Suppressor macrophage treated with lipopolysaccharide for 4 hours (primary cell): Measurements from ENCODE around the gene SLC38A8.

Source experiments
- DNase-seq: peaks from one replicate; pipeline ENCODE4 v3.0.0-alpha.2; 2020

Gene SLC38A8

GRCh38 chr16:84027625-84028024, 15.0 kb downstream of the SLC38A8 start:
- DNase-seq, result no peak

- DNase-seq, result no peak
Observed at GRCh38 chr16:84026606-84027005, 16.0 kb downstream of the SLC38A8 start.

GRCh38 chr16:84024854-84025253, 17.7 kb downstream of the SLC38A8 start:
- no peak for DNase-seq

- DNase-seq, result no peak
Observed at GRCh38 chr16:84022644-84023043, 20.0 kb downstream of the SLC38A8 start.

- no peak for DNase-seq
Observed at GRCh38 chr16:84021488-84021887, 21.1 kb downstream of the SLC38A8 start.

- DNase-seq, result no peak
Observed at GRCh38 chr16:84020353-84020752, 22.2 kb downstream of the SLC38A8 start.

- DNase-seq, result no peak
Observed at GRCh38 chr16:84018710-84019109, 23.9 kb downstream of the SLC38A8 start.

GRCh38 chr16:84016477-84016876, 26.1 kb downstream of the SLC38A8 start:
- no peak for DNase-seq

GRCh38 chr16:84015399-84015798, 27.2 kb downstream of the SLC38A8 start:
- no peak for DNase-seq

- no peak for DNase-seq
Observed at GRCh38 chr16:84014570-84015327, 27.8 kb downstream of the SLC38A8 start.

- DNase-seq, result peak; percentile 59
Observed at GRCh38 chr16:84013787-84014569, 28.6 kb downstream of the SLC38A8 start.

- DNase-seq, result no peak
Observed at GRCh38 chr16:84009282-84009681, 33.3 kb downstream of the SLC38A8 start.

GRCh38 chr16:84007965-84008364, 34.6 kb downstream of the SLC38A8 start:
- no peak for DNase-seq

GRCh38 chr16:84007520-84007919, 35.1 kb downstream of the SLC38A8 start:
- no peak for DNase-seq

- DNase-seq, result no peak
Observed at GRCh38 chr16:84005391-84005790, 37.2 kb downstream of the SLC38A8 start.

GRCh38 chr16:84004442-84004841, 38.2 kb downstream of the SLC38A8 start:
- no peak for DNase-seq

GRCh38 chr16:84003038-84003437, 39.6 kb downstream of the SLC38A8 start:
- DNase-seq, result no peak

- no peak for DNase-seq
Observed at GRCh38 chr16:84001726-84002125, 40.9 kb downstream of the SLC38A8 start.

GRCh38 chr16:84000989-84001642, 41.5 kb downstream of the SLC38A8 start:
- no peak for DNase-seq

GRCh38 chr16:83998091-83998490, 44.5 kb downstream of the SLC38A8 start:
- no peak for DNase-seq

GRCh38 chr16:83996481-83997252, 45.9 kb downstream of the SLC38A8 start:
- no peak for DNase-seq

- DNase-seq, result no peak
Observed at GRCh38 chr16:83995754-83996153, 46.8 kb downstream of the SLC38A8 start.

- no peak for DNase-seq
Observed at GRCh38 chr16:83994703-83995102, 47.9 kb downstream of the SLC38A8 start.
